OCI-LY7 (cell line): Measurements from ENCODE around the gene ARVCF. TPM values are rescaled to one million over a fixed set of nuclear protein-coding genes. Genes with fewer than 3 reads are reported as not detected.

ENCODE experiments used
- BruUV-seq: library from RNA; stranded (reverse); fragments of 400-500 nt; replicated peaks from 2 replicates; lab custom pipeline; 2021; lab: Mats Ljungman, UMichigan
- CTCF ChIA-PET: fragments of 300-600 bp; sonication (Branson Sonifier 250); formaldehyde crosslinking; loops from one replicate; lab custom pipeline; 2022; ENCODE audit warnings: antibody characterized with exemption; ENCODE audit not compliant: unreplicated experiment; lab: Charles Lee
- POLR2A ChIA-PET: fragments of 300-600 bp; sonication (Branson Sonifier 250); formaldehyde crosslinking; loops from one replicate; lab custom pipeline; 2022; ENCODE audit warnings: antibody characterized with exemption; lab: Charles Lee
- DNase-seq: peaks from one replicate; pipeline ENCODE4 v3.0.0-alpha.2; 2015; ENCODE audit warnings: low spot score
- H2AFZ ChIP-seq: fragments of 200-600 bp; sonication (generic), shearing (Covaris generic); 2 replicates; pipeline ENCODE4 v1.6.1; 2014; ENCODE audit warnings: mild to moderate bottlenecking, antibody characterized with exemption, low read length, moderate library complexity
- H3K27ac ChIP-seq: fragments of 200-600 bp; sonication (generic); 2 replicates; pipeline ENCODE4 v1.5.1; 2014; ENCODE audit warnings: mixed run types, low read depth, mild to moderate bottlenecking, moderate library complexity, low read length, inconsistent platforms; ENCODE audit not compliant: poor library complexity, severe bottlenecking
- H3K36me3 ChIP-seq: fragments of 200-600 bp; sonication (generic); 2 replicates; pipeline ENCODE4 v1.6.1; 2014; ENCODE audit warnings: mild to moderate bottlenecking, antibody characterized with exemption, low read length, moderate library complexity, mixed read lengths; ENCODE audit not compliant: insufficient read depth
- H3K4me1 ChIP-seq: fragments of 200-600 bp; sonication (generic); 2 replicates; pipeline ENCODE4 v1.5.1; 2014; ENCODE audit warnings: mild to moderate bottlenecking, low read length; ENCODE audit not compliant: insufficient read depth, poor library complexity, severe bottlenecking
- H3K4me2 ChIP-seq: fragments of 200-600 bp; sonication (generic); 2 replicates; pipeline ENCODE4 v1.6.1; 2014; ENCODE audit warnings: mild to moderate bottlenecking, low read length
- H3K4me3 ChIP-seq: fragments of 200-600 bp; sonication (generic); 2 replicates; pipeline ENCODE4 v1.5.1; 2014; ENCODE audit warnings: mild to moderate bottlenecking, low read depth, low read length; ENCODE audit not compliant: poor library complexity, severe bottlenecking
- H3K79me2 ChIP-seq: fragments of 200-600 bp; sonication (generic); 2 replicates; pipeline ENCODE4 v1.6.1; 2016; ENCODE audit warnings: low read depth, mild to moderate bottlenecking, low read length, moderate library complexity, mixed read lengths; ENCODE audit not compliant: insufficient read depth
- H3K9me2 ChIP-seq: fragments of 200-600 bp; sonication (generic); 2 replicates; pipeline ENCODE4 v1.6.1; 2016; ENCODE audit warnings: mild to moderate bottlenecking, low read length, mixed read lengths; ENCODE audit not compliant: insufficient read depth
- H3K9me3 ChIP-seq: fragments of 200-600 bp; sonication (generic); 2 replicates; pipeline ENCODE4 v1.6.1; 2014; ENCODE audit warnings: mild to moderate bottlenecking, mixed run types, low read length, mixed read lengths
- H4K20me1 ChIP-seq: fragments of 200-600 bp; sonication (generic); 2 replicates; pipeline ENCODE4 v1.6.1; 2014; ENCODE audit warnings: mild to moderate bottlenecking, antibody characterized with exemption, low read length, moderate library complexity, mixed read lengths; ENCODE audit not compliant: insufficient read depth
- CTCF ChIP-seq: fragments of 200-600 bp; sonication (generic); conservative IDR thresholded peaks from 2 replicates; pipeline ENCODE4 v1.5.1; 2014; ENCODE audit warnings: mild to moderate bottlenecking, antibody characterized with exemption, low read length, moderate library complexity, mixed read lengths
- EZH2phosphoT487 ChIP-seq: fragments of 200-600 bp; sonication (generic); IDR thresholded peaks from 2 replicates; pipeline ENCODE4 v1.6.1; 2018; ENCODE audit warnings: low read depth, borderline replicate concordance, mild to moderate bottlenecking, mixed run types, antibody characterized with exemption, low read length, moderate library complexity, mixed read lengths
- intact Hi-C: fragments of 100-400 bp; cut with micrococcal nuclease; formaldehyde crosslinking; loops from one replicate; pipeline ENCODE4 v1.10.0; 2022; ENCODE audit not compliant: unreplicated experiment
- total RNA-seq, 2 experiments: library from RNA; depleted of rRNA in 1 of 2; stranded (reverse); fragments of >200 nt in 1 of 2; shearing (Covaris generic) in 1 of 2; gene quantifications; 2 replicates each; pipeline ENCODE4 v1.2.3, GENCODE V29; 2014 to 2022

Gene ARVCF
- total RNA-seq, 2 experiments from 2014 or later, result 2.9 to 3.8 TPM

GRCh38 chr22:20035375-20036083, 18.9 kb upstream of the ARVCF start:
- Histone ChIP-seq H3K36me3 (peaks cover 36% of the 10 kb centered on the region), H3K4me2 (no peak overlapping the region), H3K4me1 (peaks cover 47% of the 10 kb centered on the region), H3K4me3 (no peak overlapping the region), H3K27ac (no peak overlapping the region), H3K79me2 (no peaks in the 10 kb centered on the region), H4K20me1 (no peaks in the 10 kb centered on the region), H3K9me2 (no peaks in the 10 kb centered on the region), H2AFZ (no peak overlapping the region), H3K9me3 (peaks cover 11% of the 10 kb centered on the region)
- ChIA-PET CTCF (no interaction called here), POLR2A (no interaction called here)
- DNase-seq, result no peak
- intact Hi-C loops, result no loop called here
- no TSS peak for BruUV-seq
- TF ChIP-seq CTCF (no peak), EZH2phosphoT487 (no peak)

GRCh38 chr22:20034143-20034542, 17.5 kb upstream of the ARVCF start:
- ChIA-PET CTCF (no interaction called here), POLR2A (interaction anchor here (0.6 to 1.2 kb wide), 3 partner anchors 11 to 56 kb away, joined by 3 to 4 read pairs (median 4); partner anchors contain the start of gene TANGO2)
- peak overlapping the region; percentile 90 for H3K27ac ChIP-seq
- peaks cover 47% of the 10 kb centered on the region for H3K4me1 ChIP-seq
- no peaks in the 10 kb centered on the region for H4K20me1 ChIP-seq
- H3K79me2 ChIP-seq, result no peaks in the 10 kb centered on the region
- peak overlapping the region; percentile 52; the same call in 1 of the 2 replicates for H3K4me2 ChIP-seq
- H3K4me3 ChIP-seq, result no peak overlapping the region
- peak; percentile 77 for DNase-seq
- peaks cover 11% of the 10 kb centered on the region for H3K9me3 ChIP-seq
- intact Hi-C loops, result no loop called here
- TF ChIP-seq CTCF, result no peak
- TF ChIP-seq EZH2phosphoT487, result no peak
- peaks cover 36% of the 10 kb centered on the region for H3K36me3 ChIP-seq
- H3K9me2 ChIP-seq, result no peaks in the 10 kb centered on the region
- H2AFZ ChIP-seq, result no peak overlapping the region
- no TSS peak for BruUV-seq
